Panc1 (cell line): ENCODE results near the gene UNC93B1. TPM values are rescaled to one million over a fixed set of nuclear protein-coding genes. Genes with fewer than 3 reads are reported as not detected.
A peak's percentile ranks its signal among the peaks of the same experiment; 100 is the strongest.
"Not testable (repeated sequence)": the region's sequence is repeated elsewhere in the genome, so short reads cannot be mapped to it uniquely, and the experiment has no call there.

Experiments
- ATAC-seq: fragments of 200-7000 bp; cut with Tn5 transposase; 2 replicates; pipeline ENCODE4 v1.9.1; 2020; ENCODE audit warnings: mild to moderate bottlenecking, moderate library complexity
- BruUV-seq: library from RNA; stranded (reverse); fragments of 400-500 nt; replicated peaks from 2 replicates; lab custom pipeline; 2021; lab: Mats Ljungman, UMichigan
- CTCF ChIA-PET: fragments of 300-600 bp; sonication (Branson Sonifier 250); formaldehyde crosslinking; loops from one replicate; lab custom pipeline; 2022; ENCODE audit warnings: antibody characterized with exemption; lab: Charles Lee
- POLR2A ChIA-PET: fragments of 300-600 bp; sonication (Branson Sonifier 250); formaldehyde crosslinking; loops from one replicate; lab custom pipeline; 2022; ENCODE audit warnings: antibody characterized with exemption; lab: Charles Lee
- DNase-seq: peaks from one replicate; pipeline ENCODE4 v3.0.0-alpha.2; 2010; ENCODE audit warnings: low read depth, low spot score
- H3K27ac ChIP-seq: 2 replicates; pipeline ENCODE4 v1.5.1; 2011; ENCODE audit warnings: mild to moderate bottlenecking, low read length, inconsistent platforms
- H3K27me3 ChIP-seq: fragments of 200-500 bp; sonication (Bioruptor generic); 2 replicates; pipeline ENCODE4 v1.6.0; 2014; ENCODE audit warnings: low read length, inconsistent platforms; ENCODE audit not compliant: control insufficient read depth, insufficient read depth
- H3K36me3 ChIP-seq: fragments of 200-500 bp; sonication (Bioruptor generic); 2 replicates; pipeline ENCODE4 v1.5.1; 2014; ENCODE audit warnings: inconsistent platforms, mild to moderate bottlenecking, low read length, moderate library complexity; ENCODE audit not compliant: control insufficient read depth, insufficient read depth
- H3K4me1 ChIP-seq: 2 replicates; pipeline ENCODE4 v1.5.1; 2011; ENCODE audit warnings: inconsistent platforms, mild to moderate bottlenecking, low read length, moderate library complexity; ENCODE audit not compliant: control insufficient read depth, insufficient read depth
- H3K4me3 ChIP-seq, 2 experiments: 2 replicates each; pipeline ENCODE4 v1.5.1; 2011 to 2012; ENCODE audit warnings: low read depth in 2 of 2, low read length in 2 of 2, mild to moderate bottlenecking in 2 of 2, inconsistent platforms in 1 of 2, moderate library complexity in 1 of 2
- H3K9me3 ChIP-seq: fragments of 200-500 bp; sonication (Bioruptor generic); 2 replicates; pipeline ENCODE4 v1.5.1; 2014; ENCODE audit warnings: low read depth, mild to moderate bottlenecking, inconsistent platforms, low read length, moderate library complexity; ENCODE audit not compliant: control insufficient read depth, insufficient read depth
- in situ Hi-C: cut with HindIII; loops from 2 replicates; pipeline ENCODE4 v1.10.0; 2016; ENCODE audit warnings: low sequenced_read_pairs, low pct_unique_long_range_greater_than_20kb
- intact Hi-C: fragments of 100-400 bp; cut with micrococcal nuclease; formaldehyde crosslinking; loops from one replicate; pipeline ENCODE4 v1.10.0; 2022; ENCODE audit not compliant: unreplicated experiment
- total RNA-seq: library from RNA; stranded (reverse); gene quantifications from one replicate; pipeline ENCODE4 v1.2.1, GENCODE V29; 2021; ENCODE audit not compliant: unreplicated experiment
- TF ChIP-seq, protein P1 (sequence below): fragments of 450-650 bp; IDR thresholded peaks from 2 replicates; pipeline ENCODE4 v1.5.1; 2017; ENCODE audit warnings: mild to moderate bottlenecking
- TF ChIP-seq, protein P2 (sequence below), 2 experiments: IDR thresholded peaks; 2 replicates each; pipeline ENCODE4 v1.6.1; 2011 to 2012; ENCODE audit warnings: low read depth in 2 of 2, control low read depth in 1 of 2, low read length in 1 of 2, mild to moderate bottlenecking in 1 of 2, moderate library complexity in 1 of 2; ENCODE audit not compliant: insufficient read depth in 1 of 2

UNC93B1 gene
- total RNA-seq, 1 experiment from 2014 or later = 54.1 TPM

GRCh38 chr11:67963217-67963616, 40.7 kb downstream of the UNC93B1 start:
- DNase-seq, in situ Hi-C loops, H3K9me3 ChIP-seq, ATAC-seq, H3K4me1 ChIP-seq, BruUV-seq, H3K4me3 ChIP-seq, H3K27me3 ChIP-seq, H3K36me3 ChIP-seq, H3K27ac ChIP-seq, POLR2A ChIA-PET, intact Hi-C loops: not testable (repeated sequence)
- CTCF ChIA-PET = interaction anchor here (0.8 kb wide), 1 partner anchor 8 kb away, joined by 3 read pairs; no protein-coding TSS in a partner anchor

DNA sequence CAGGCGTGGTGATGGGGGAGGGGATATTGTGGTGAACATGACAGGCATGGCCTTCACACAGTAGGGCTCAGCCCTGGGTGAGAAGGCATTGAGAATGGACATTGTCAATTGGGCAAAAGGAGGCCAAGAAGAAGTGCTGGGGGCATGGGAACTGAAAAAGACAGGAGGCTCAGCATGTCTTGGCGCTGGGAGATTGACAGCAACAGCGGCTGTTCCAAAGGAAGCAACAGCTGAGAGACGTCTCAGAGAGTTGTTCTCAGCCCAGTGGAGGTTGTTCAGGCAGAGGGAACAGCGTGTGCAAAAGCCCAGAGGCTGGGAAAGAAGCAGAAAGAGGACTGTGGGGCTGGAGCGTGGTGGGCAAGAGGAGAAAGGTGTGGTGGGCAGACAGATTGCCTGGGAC, 47.7 kb downstream of the UNC93B1 start:
- POLR2A ChIA-PET, H3K27me3 ChIP-seq: not testable (repeated sequence)

DNA sequence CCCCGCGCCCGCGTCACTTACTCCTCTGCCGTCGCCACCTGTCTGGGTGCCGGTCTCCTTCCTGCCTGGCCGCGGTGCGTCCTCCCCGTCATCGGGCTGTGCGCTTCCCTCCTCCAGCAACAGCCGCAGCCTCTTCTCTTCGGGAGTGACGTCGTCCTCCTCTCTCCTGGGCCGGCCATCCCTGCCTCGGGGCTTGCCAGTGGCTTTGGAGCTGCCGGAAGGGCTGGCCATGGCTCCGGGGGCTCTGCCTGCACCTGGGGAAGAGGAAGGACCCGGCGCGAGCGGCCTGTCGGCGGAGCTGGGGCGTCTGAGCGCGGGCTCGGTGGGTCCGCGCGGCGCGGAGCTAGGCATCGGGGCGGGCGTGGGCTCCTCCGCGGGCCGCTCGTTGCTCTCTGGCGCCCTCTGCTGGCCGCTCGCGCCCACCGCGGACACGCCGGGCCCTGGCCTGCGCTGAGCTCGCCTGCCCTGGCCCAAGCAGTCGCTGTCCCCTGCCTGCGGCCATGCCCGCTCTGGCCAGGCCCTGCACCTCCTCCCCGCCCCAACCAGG, 48.4 kb downstream of the UNC93B1 start:
- intact Hi-C loops, in situ Hi-C loops, BruUV-seq, POLR2A ChIA-PET, H3K9me3 ChIP-seq, H3K27ac ChIP-seq, H3K4me1 ChIP-seq, DNase-seq, H3K36me3 ChIP-seq, H3K27me3 ChIP-seq: not testable (repeated sequence)
- CTCF ChIA-PET = interaction anchor here (0.6 to 1.3 kb wide), 8 partner anchors 8 to 1911 kb away, joined by 3 to 5 read pairs (median 3); partner anchors contain the start of gene ALDH3B1
- peak overlapping the region; percentile 38 to 54 for H3K4me3 ChIP-seq
- TF ChIP-seq, protein P1, sequence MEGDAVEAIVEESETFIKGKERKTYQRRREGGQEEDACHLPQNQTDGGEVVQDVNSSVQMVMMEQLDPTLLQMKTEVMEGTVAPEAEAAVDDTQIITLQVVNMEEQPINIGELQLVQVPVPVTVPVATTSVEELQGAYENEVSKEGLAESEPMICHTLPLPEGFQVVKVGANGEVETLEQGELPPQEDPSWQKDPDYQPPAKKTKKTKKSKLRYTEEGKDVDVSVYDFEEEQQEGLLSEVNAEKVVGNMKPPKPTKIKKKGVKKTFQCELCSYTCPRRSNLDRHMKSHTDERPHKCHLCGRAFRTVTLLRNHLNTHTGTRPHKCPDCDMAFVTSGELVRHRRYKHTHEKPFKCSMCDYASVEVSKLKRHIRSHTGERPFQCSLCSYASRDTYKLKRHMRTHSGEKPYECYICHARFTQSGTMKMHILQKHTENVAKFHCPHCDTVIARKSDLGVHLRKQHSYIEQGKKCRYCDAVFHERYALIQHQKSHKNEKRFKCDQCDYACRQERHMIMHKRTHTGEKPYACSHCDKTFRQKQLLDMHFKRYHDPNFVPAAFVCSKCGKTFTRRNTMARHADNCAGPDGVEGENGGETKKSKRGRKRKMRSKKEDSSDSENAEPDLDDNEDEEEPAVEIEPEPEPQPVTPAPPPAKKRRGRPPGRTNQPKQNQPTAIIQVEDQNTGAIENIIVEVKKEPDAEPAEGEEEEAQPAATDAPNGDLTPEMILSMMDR = peak; percentile 87
- TF ChIP-seq, protein P2, sequence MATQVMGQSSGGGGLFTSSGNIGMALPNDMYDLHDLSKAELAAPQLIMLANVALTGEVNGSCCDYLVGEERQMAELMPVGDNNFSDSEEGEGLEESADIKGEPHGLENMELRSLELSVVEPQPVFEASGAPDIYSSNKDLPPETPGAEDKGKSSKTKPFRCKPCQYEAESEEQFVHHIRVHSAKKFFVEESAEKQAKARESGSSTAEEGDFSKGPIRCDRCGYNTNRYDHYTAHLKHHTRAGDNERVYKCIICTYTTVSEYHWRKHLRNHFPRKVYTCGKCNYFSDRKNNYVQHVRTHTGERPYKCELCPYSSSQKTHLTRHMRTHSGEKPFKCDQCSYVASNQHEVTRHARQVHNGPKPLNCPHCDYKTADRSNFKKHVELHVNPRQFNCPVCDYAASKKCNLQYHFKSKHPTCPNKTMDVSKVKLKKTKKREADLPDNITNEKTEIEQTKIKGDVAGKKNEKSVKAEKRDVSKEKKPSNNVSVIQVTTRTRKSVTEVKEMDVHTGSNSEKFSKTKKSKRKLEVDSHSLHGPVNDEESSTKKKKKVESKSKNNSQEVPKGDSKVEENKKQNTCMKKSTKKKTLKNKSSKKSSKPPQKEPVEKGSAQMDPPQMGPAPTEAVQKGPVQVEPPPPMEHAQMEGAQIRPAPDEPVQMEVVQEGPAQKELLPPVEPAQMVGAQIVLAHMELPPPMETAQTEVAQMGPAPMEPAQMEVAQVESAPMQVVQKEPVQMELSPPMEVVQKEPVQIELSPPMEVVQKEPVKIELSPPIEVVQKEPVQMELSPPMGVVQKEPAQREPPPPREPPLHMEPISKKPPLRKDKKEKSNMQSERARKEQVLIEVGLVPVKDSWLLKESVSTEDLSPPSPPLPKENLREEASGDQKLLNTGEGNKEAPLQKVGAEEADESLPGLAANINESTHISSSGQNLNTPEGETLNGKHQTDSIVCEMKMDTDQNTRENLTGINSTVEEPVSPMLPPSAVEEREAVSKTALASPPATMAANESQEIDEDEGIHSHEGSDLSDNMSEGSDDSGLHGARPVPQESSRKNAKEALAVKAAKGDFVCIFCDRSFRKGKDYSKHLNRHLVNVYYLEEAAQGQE (IDR thresholded peaks at IDR 0.05; ENCODE audit: insufficient read depth in 1 of 2, low read depth in 2 of 2, low read length in 1 of 2) = peak in 1 of 2 experiments; percentile 65; a peak in 1 of 4 replicates
- ATAC-seq = peak; percentile 100

More for the DNA sequence above, 47.7 kb downstream of the UNC93B1 start:
- BruUV-seq, ATAC-seq, H3K9me3 ChIP-seq, H3K27ac ChIP-seq, DNase-seq, H3K4me3 ChIP-seq, H3K4me1 ChIP-seq, intact Hi-C loops, H3K36me3 ChIP-seq, in situ Hi-C loops: not testable (repeated sequence)
- CTCF ChIA-PET = interaction anchor here (0.6 to 1.3 kb wide), 7 partner anchors 7 to 108 kb away, joined by 3 to 5 read pairs (median 3); partner anchors contain the start of gene ALDH3B1

DNA sequence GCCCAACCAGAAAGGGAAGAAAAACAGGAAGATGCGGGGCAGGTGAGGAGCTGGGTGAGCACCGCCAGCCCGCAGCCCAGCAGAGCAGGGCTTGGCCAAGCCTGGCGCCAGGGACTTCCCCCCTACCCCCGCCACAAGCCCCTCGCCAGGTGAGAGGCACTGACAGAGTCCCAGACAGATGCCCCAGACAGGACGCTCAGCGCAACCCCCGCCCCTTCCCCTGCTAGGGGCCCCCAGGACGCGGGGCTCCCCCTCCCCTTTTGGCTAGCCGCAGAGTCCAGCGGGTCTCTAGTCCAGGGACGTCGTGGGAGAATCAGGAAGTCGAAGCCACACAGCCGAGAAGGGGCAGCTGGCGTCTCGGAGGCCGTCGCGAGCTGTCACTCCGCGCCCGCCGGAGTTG, 48.9 kb downstream of the UNC93B1 start:
- DNase-seq, H3K36me3 ChIP-seq, H3K9me3 ChIP-seq, H3K4me1 ChIP-seq, in situ Hi-C loops, intact Hi-C loops, H3K27me3 ChIP-seq, POLR2A ChIA-PET, ATAC-seq, H3K27ac ChIP-seq, BruUV-seq: not testable (repeated sequence)
- CTCF ChIA-PET = interaction anchor here (0.7 to 1.3 kb wide), 5 partner anchors 9 to 1910 kb away, joined by 3 to 5 read pairs (median 4); partner anchors contain the start of gene ALDH3B1
- H3K4me3 ChIP-seq = peak overlapping the region in 1 of 2 experiments; percentile 8; a peak in 1 of 4 replicates

GRCh38 chr11:67954251-67954650, 49.6 kb downstream of the UNC93B1 start:
- H3K27me3 ChIP-seq, CTCF ChIA-PET, in situ Hi-C loops, H3K4me1 ChIP-seq, H3K4me3 ChIP-seq, intact Hi-C loops, DNase-seq, H3K27ac ChIP-seq, BruUV-seq, POLR2A ChIA-PET, H3K9me3 ChIP-seq, H3K36me3 ChIP-seq, ATAC-seq: not testable (repeated sequence)
